ENCODE data around the gene CXXC1. TPM values are rescaled to one million over a fixed set of nuclear protein-coding genes. Genes with fewer than 3 reads are reported as not detected.

The CXXC1 gene
- total RNA-seq, 1 donor from 2014 or later, result 50.6 TPM

DNA sequence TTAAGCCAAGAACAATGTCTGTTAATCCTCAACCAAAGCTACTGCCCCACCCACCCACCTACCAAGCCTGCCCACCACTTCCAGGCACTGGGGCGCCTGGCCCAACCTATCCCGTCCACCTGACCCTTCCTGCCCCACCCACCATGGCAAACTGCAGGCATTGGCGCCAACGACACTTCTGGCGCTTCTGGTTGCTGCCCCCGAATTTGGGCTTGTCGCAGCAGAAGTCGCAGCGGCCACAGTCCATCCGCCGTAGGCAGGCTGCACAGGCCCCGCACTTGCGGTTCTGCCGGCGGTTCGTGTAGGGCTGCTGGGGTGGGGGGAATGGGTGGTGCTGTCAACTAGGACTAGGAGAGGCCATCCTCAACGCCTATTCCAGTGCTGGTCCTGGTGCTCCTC, 13.4 kb downstream of the CXXC1 start:
- Histone ChIP-seq H3K4me1 (ENCODE audit: insufficient read depth, low read length) (peaks cover 6% of the 10 kb centered on the region), H3K4me2 (ENCODE audit: low read length) (no peak overlapping the region), H3K4me3 (ENCODE audit: insufficient read depth, low read depth, low read length) (no peak overlapping the region), H3K27ac (ENCODE audit: low read depth, low read length) (no peak overlapping the region), H3K36me3 (ENCODE audit: insufficient read depth, low read length) (peaks cover 62% of the 10 kb centered on the region), H3K9ac (ENCODE audit: low read length) (no peak overlapping the region), H2AFZ (ENCODE audit: low read depth, low read length) (no peak overlapping the region), H3K79me2 (ENCODE audit: insufficient read depth, low read length) (peaks cover 29% of the 10 kb centered on the region), H4K20me1 (ENCODE audit: insufficient read depth, low read length) (peaks cover 40% of the 10 kb centered on the region), H3K9me3 (ENCODE audit: insufficient read depth, low read depth, low read length) (no peaks in the 10 kb centered on the region), H3K27me3 (ENCODE audit: insufficient read depth, low read length) (no peaks in the 10 kb centered on the region)
- H3K27me3 Mint-ChIP-seq (ENCODE audit: low read depth, unreplicated experiment), result no peaks in the 10 kb centered on the region
- no peak overlapping the region for H3K27ac Mint-ChIP-seq (ENCODE audit: unreplicated experiment)
- peaks cover 8% of the 10 kb centered on the region for H3K4me1 Mint-ChIP-seq (ENCODE audit: low read depth, unreplicated experiment)
- peaks cover 39% of the 10 kb centered on the region for H3K36me3 Mint-ChIP-seq (ENCODE audit: low read depth, unreplicated experiment)
- TF ChIP-seq, protein P1, sequence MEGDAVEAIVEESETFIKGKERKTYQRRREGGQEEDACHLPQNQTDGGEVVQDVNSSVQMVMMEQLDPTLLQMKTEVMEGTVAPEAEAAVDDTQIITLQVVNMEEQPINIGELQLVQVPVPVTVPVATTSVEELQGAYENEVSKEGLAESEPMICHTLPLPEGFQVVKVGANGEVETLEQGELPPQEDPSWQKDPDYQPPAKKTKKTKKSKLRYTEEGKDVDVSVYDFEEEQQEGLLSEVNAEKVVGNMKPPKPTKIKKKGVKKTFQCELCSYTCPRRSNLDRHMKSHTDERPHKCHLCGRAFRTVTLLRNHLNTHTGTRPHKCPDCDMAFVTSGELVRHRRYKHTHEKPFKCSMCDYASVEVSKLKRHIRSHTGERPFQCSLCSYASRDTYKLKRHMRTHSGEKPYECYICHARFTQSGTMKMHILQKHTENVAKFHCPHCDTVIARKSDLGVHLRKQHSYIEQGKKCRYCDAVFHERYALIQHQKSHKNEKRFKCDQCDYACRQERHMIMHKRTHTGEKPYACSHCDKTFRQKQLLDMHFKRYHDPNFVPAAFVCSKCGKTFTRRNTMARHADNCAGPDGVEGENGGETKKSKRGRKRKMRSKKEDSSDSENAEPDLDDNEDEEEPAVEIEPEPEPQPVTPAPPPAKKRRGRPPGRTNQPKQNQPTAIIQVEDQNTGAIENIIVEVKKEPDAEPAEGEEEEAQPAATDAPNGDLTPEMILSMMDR (IDR thresholded peaks at IDR 0.05; ENCODE audit: insufficient read depth, low read depth, low read length), result no peak
- no peak for TF ChIP-seq EZH2 (IDR thresholded peaks at IDR 0.05; ENCODE audit: insufficient read depth, low read length)
- no peaks in the 10 kb centered on the region for H3K9me3 Mint-ChIP-seq (ENCODE audit: unreplicated experiment)
- no peak for FAIRE-seq
- no peak for DNase-seq (ENCODE audit: low read depth)
- H3K4me3 Mint-ChIP-seq (ENCODE audit: unreplicated experiment), result no peak overlapping the region

DNA sequence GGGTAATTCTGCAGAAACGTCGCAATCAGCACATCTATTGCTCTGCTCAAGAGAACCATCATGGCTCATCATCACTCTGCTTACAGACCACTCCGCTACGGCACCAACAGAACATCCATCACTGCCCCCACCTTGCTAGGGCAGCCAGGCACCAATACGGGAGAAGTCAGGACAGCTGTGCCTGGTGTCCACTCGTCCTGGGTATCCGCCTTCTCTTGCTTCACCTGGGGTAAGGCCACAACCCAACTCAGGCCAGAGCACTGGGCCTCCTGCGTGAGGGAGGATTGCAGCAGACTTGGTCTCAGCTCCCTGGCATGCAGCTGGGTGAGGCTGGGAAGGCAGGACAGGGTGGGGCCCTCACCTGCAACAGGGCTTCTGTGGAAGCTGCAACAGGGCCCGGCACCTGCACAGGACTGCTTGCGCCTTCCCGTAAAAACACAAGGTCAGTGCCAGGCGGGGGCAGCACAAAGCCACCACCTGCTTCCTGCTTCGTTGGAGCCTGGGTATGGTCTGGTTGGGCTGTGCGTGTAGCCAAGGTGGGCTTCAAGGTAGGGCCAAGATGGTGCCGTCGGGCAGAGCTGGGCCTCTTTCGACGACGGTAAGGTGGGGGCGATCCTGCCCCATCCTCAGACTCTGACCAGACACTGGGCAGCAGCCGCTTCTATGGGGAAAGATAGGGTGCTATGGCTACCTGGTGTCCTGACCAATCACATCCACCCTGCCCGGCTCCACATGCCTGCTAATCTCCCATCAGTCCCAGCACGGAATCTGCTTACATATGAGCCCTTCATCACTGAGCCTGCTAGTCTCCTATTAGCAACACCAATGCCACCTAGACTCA, 14.1 kb downstream of the CXXC1 start:
- no peak overlapping the region for H2AFZ ChIP-seq (ENCODE audit: low read depth, low read length)
- no peak overlapping the region for H3K9ac ChIP-seq (ENCODE audit: low read length)
- peaks cover 62% of the 10 kb centered on the region for H3K36me3 ChIP-seq (ENCODE audit: insufficient read depth, low read length)
- peaks cover 24% of the 10 kb centered on the region for H3K79me2 ChIP-seq (ENCODE audit: insufficient read depth, low read length)
- Mint-ChIP-seq H3K4me1 (ENCODE audit: low read depth, unreplicated experiment) (peaks cover 3% of the 10 kb centered on the region), H3K4me3 (ENCODE audit: unreplicated experiment) (no peak overlapping the region), H3K27ac (ENCODE audit: unreplicated experiment) (no peak overlapping the region), H3K9me3 (ENCODE audit: unreplicated experiment) (no peaks in the 10 kb centered on the region), H3K27me3 (ENCODE audit: low read depth, unreplicated experiment) (no peaks in the 10 kb centered on the region), H3K36me3 (ENCODE audit: low read depth, unreplicated experiment) (peaks cover 40% of the 10 kb centered on the region)
- no peak for FAIRE-seq
- no peak for DNase-seq (ENCODE audit: low read depth)
- H3K27me3 ChIP-seq (ENCODE audit: insufficient read depth, low read length), result no peaks in the 10 kb centered on the region
- H3K4me3 ChIP-seq (ENCODE audit: insufficient read depth, low read depth, low read length), result no peak overlapping the region
- peaks cover 37% of the 10 kb centered on the region for H4K20me1 ChIP-seq (ENCODE audit: insufficient read depth, low read length)
- peaks cover 6% of the 10 kb centered on the region for H3K4me1 ChIP-seq (ENCODE audit: insufficient read depth, low read length)
- no peak overlapping the region for H3K4me2 ChIP-seq (ENCODE audit: low read length)
- TF ChIP-seq, protein P1 (IDR thresholded peaks at IDR 0.05; ENCODE audit: insufficient read depth, low read depth, low read length), result no peak
- no peak for TF ChIP-seq EZH2 (IDR thresholded peaks at IDR 0.05; ENCODE audit: insufficient read depth, low read length)
- no peak overlapping the region for H3K27ac ChIP-seq (ENCODE audit: low read depth, low read length)
- H3K9me3 ChIP-seq (ENCODE audit: insufficient read depth, low read depth, low read length), result no peaks in the 10 kb centered on the region

DNA sequence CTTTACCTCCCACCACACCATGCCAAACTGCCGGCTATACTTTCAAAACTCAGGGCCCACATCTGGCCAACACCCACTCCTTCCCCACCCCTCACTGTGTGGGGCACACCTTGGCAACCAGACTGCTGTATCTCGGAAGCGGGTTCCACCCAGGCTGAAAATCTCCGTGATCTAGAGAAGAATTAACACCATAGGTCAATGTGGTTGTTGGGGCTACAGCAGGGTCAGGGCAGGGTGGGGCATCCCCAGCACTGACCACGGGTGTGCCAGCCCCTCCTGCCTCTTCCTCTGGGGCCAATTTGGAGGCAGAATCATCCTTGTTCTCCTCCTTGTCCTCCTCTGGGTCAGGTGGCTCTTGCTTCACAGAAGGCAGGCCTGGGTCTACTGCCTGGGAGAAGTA, 14.9 kb downstream of the CXXC1 start:
- H3K4me1 ChIP-seq (ENCODE audit: insufficient read depth, low read length), result peaks cover 1% of the 10 kb centered on the region
- H3K36me3 ChIP-seq (ENCODE audit: insufficient read depth, low read length), result peaks cover 62% of the 10 kb centered on the region
- peaks cover 34% of the 10 kb centered on the region for H4K20me1 ChIP-seq (ENCODE audit: insufficient read depth, low read length)
- TF ChIP-seq EZH2 (IDR thresholded peaks at IDR 0.05; ENCODE audit: insufficient read depth, low read length), result no peak
- TF ChIP-seq, protein P1 (IDR thresholded peaks at IDR 0.05; ENCODE audit: insufficient read depth, low read depth, low read length), result no peak
- H3K9me3 ChIP-seq (ENCODE audit: insufficient read depth, low read depth, low read length), result no peaks in the 10 kb centered on the region
- no peak overlapping the region for H3K4me2 ChIP-seq (ENCODE audit: low read length)
- H3K4me3 ChIP-seq (ENCODE audit: insufficient read depth, low read depth, low read length), result no peak overlapping the region
- no peaks in the 10 kb centered on the region for H3K9me3 Mint-ChIP-seq (ENCODE audit: unreplicated experiment)
- no peaks in the 10 kb centered on the region for H3K27me3 ChIP-seq (ENCODE audit: insufficient read depth, low read length)
- H3K27ac Mint-ChIP-seq (ENCODE audit: unreplicated experiment), result no peak overlapping the region
- no peak overlapping the region for H3K27ac ChIP-seq (ENCODE audit: low read depth, low read length)
- DNase-seq (ENCODE audit: low read depth), result no peak
- peaks cover 17% of the 10 kb centered on the region for H3K79me2 ChIP-seq (ENCODE audit: insufficient read depth, low read length)
- no peak overlapping the region for H3K9ac ChIP-seq (ENCODE audit: low read length)
- peaks cover 40% of the 10 kb centered on the region for H3K36me3 Mint-ChIP-seq (ENCODE audit: low read depth, unreplicated experiment)
- no peak overlapping the region for H3K4me3 Mint-ChIP-seq (ENCODE audit: unreplicated experiment)
- no peaks in the 10 kb centered on the region for H3K27me3 Mint-ChIP-seq (ENCODE audit: low read depth, unreplicated experiment)
- no peak for FAIRE-seq
- H3K4me1 Mint-ChIP-seq (ENCODE audit: low read depth, unreplicated experiment), result no peaks in the 10 kb centered on the region
- H2AFZ ChIP-seq (ENCODE audit: low read depth, low read length), result no peak overlapping the region

Data from astrocyte (in vitro differentiated cells and primary cell).